Stimulated activated CD8-positive, alpha-beta memory T cell treated with anti-CD3 and anti-CD28 coated beads, Interleukin-7, amount 100 ng/mL, for 1 hour (primary cell): ENCODE data around the gene KAZALD1.

Experiments
- DNase-seq, 2 donors: peaks; one replicate each; pipeline ENCODE4 v3.0.0-alpha.2; 2020; ENCODE audit warnings: low read depth in 2 of 2

Gene KAZALD1

GRCh38 chr10:101094121-101094879 is 32.5 kb downstream of the KAZALD1 start:
- no peak for DNase-seq

GRCh38 chr10:101095004-101095403 is 33.2 kb downstream of the KAZALD1 start:
- DNase-seq, result no peak

GRCh38 chr10:101095550-101096213 is 33.9 kb downstream of the KAZALD1 start:
- peak; percentile 18 to 57 for DNase-seq

- DNase-seq, result no peak
Measured at GRCh38 chr10:101096378-101096777, 34.6 kb downstream of the KAZALD1 start.

GRCh38 chr10:101097881-101098280 is 36.1 kb downstream of the KAZALD1 start:
- DNase-seq, result no peak

- DNase-seq, result no peak
Measured at GRCh38 chr10:101099901-101100300, 38.1 kb downstream of the KAZALD1 start.

GRCh38 chr10:101101372-101101881 is 39.6 kb downstream of the KAZALD1 start:
- no peak for DNase-seq

- no peak for DNase-seq
Measured at GRCh38 chr10:101103430-101103829, 41.6 kb downstream of the KAZALD1 start.

GRCh38 chr10:101106351-101106750 is 44.6 kb downstream of the KAZALD1 start:
- no peak for DNase-seq

- no peak for DNase-seq
Measured at GRCh38 chr10:101107771-101108170, 46.0 kb downstream of the KAZALD1 start.

- DNase-seq, result no peak
Measured at GRCh38 chr10:101110856-101111523, 49.2 kb downstream of the KAZALD1 start.

GRCh38 chr10:101111547-101111946 is 49.8 kb downstream of the KAZALD1 start:
- DNase-seq, result no peak

GRCh38 chr10:101112799-101113594 is 51.2 kb downstream of the KAZALD1 start:
- no peak for DNase-seq

GRCh38 chr10:101113890-101114403 is 52.2 kb downstream of the KAZALD1 start:
- DNase-seq, result no peak

- DNase-seq, result no peak
Measured at GRCh38 chr10:101114646-101115045, 52.9 kb downstream of the KAZALD1 start.
